Measurements from ENCODE around the gene MYLK.

The MYLK gene

GRCh38 chr3:123871946-123872345, 12.2 kb downstream of the MYLK start:
- no peak for DNase-seq

GRCh38 chr3:123870033-123870432, 14.1 kb downstream of the MYLK start:
- DNase-seq: no peak

- no peak for DNase-seq
Observed at GRCh38 chr3:123869165-123869564, 15.0 kb downstream of the MYLK start.

- no peak for DNase-seq
Observed at GRCh38 chr3:123864706-123865105, 19.4 kb downstream of the MYLK start.

GRCh38 chr3:123862152-123862551, 22.0 kb downstream of the MYLK start:
- DNase-seq: no peak

GRCh38 chr3:123861081-123861836, 22.9 kb downstream of the MYLK start:
- no peak for DNase-seq

GRCh38 chr3:123859177-123859576, 25.0 kb downstream of the MYLK start:
- no peak for DNase-seq

GRCh38 chr3:123854905-123855304, 29.2 kb downstream of the MYLK start:
- DNase-seq: no peak

GRCh38 chr3:123853686-123854372, 30.3 kb downstream of the MYLK start:
- no peak for DNase-seq

- DNase-seq: no peak
Observed at GRCh38 chr3:123847209-123847608, 36.9 kb downstream of the MYLK start.

GRCh38 chr3:123843668-123844067, 40.5 kb downstream of the MYLK start:
- DNase-seq: no peak

- no peak for DNase-seq
Observed at GRCh38 chr3:123842711-123843110, 41.4 kb downstream of the MYLK start.

- no peak for DNase-seq
Observed at GRCh38 chr3:123841476-123842238, 42.5 kb downstream of the MYLK start.

- no peak for DNase-seq
Observed at GRCh38 chr3:123840961-123841360, 43.2 kb downstream of the MYLK start.

- DNase-seq: no peak
Observed at GRCh38 chr3:123837858-123838257, 46.3 kb downstream of the MYLK start.

- DNase-seq: no peak
Observed at GRCh38 chr3:123834631-123835030, 49.5 kb downstream of the MYLK start.

GRCh38 chr3:123833398-123833785, 50.7 kb downstream of the MYLK start:
- no peak for DNase-seq

- DNase-seq: no peak
Observed at GRCh38 chr3:123832692-123833397, 51.3 kb downstream of the MYLK start.

- DNase-seq: no peak
Observed at GRCh38 chr3:123831420-123831819, 52.7 kb downstream of the MYLK start.

- DNase-seq: no peak
Observed at GRCh38 chr3:123821920-123822319, 62.2 kb downstream of the MYLK start.

- no peak for DNase-seq
Observed at GRCh38 chr3:123819949-123820348, 64.2 kb downstream of the MYLK start.

GRCh38 chr3:123818921-123819429, 65.2 kb downstream of the MYLK start:
- DNase-seq: no peak
